Activated CD4-positive, alpha-beta T cell treated with anti-CD3 and anti-CD28 coated beads, Interleukin-2, amount 10 ng/mL, durations not matched to agents 24 days and 14 days (primary cell): Measurements from ENCODE around the gene HSP90AB1. TPM values are rescaled to one million over a fixed set of nuclear protein-coding genes. Genes with fewer than 3 reads are reported as not detected.

Experiments
- DNase-seq: peaks from one replicate; pipeline ENCODE4 v3.0.0; 2022
- H3K27ac Mint-ChIP-seq: one replicate; pipeline ENCODE4 v1.8.0; 2022; ENCODE audit warnings: mild to moderate bottlenecking, mixed read lengths
- H3K27me3 Mint-ChIP-seq: one replicate; pipeline ENCODE4 v1.8.0; 2022; ENCODE audit warnings: mixed read lengths
- H3K36me3 Mint-ChIP-seq: one replicate; pipeline ENCODE4 v1.8.0; 2022; ENCODE audit warnings: low read depth, mild to moderate bottlenecking, mixed read lengths
- H3K4me1 Mint-ChIP-seq: one replicate; pipeline ENCODE4 v1.8.0; 2021; ENCODE audit warnings: mixed read lengths
- H3K4me3 Mint-ChIP-seq: one replicate; pipeline ENCODE4 v1.8.0; 2022; ENCODE audit warnings: mild to moderate bottlenecking, moderate library complexity, mixed read lengths
- H3K9me3 Mint-ChIP-seq: one replicate; pipeline ENCODE4 v1.8.0; 2021; ENCODE audit warnings: mixed read lengths
- intact Hi-C: fragments of 100-400 bp; cut with micrococcal nuclease; formaldehyde crosslinking; loops from one replicate; pipeline ENCODE4 v1.15.1; 2023
- total RNA-seq: library from RNA; stranded (reverse); gene quantifications from 2 replicates; pipeline ENCODE4 v1.2.3, GENCODE V29; 2022

HSP90AB1 gene
- total RNA-seq, 1 donor from 2014 or later, result 2,450 TPM

- Mint-ChIP-seq H3K4me1 (peaks cover 52% of the 10 kb centered on the region), H3K27me3 (peaks cover 23% of the 10 kb centered on the region), H3K4me3 (peak overlapping the region; percentile 100), H3K27ac (peak overlapping the region; percentile 81), H3K36me3 (peaks cover 25% of the 10 kb centered on the region), H3K9me3 (no peaks in the 10 kb centered on the region)
- DNase-seq, result no peak
- intact Hi-C loops, result no loop called here
These were observed 19.4 kb downstream of the HSP90AB1 start for GRCh38 chr6:44266347-44266746.

DNA sequence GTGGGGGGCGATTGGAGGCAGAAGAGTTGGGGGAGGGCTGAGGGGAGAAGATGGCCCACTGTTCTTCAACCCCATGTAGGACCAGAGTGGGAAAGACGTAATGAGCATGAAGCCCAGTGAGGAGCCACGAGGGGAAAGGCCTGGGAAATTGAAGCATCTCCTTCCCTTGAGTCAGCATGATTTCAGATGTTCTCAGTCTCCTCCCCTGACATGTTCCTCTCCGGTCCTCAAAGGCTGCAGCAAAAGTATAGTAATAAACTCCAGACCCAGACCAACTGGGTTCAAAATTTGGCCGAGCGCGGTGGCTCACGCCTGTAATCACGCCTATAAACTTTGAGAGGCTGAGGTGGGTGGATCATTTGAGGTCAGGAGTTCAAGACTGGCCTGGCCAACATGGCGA lies 20.4 kb downstream of the HSP90AB1 start:
- H3K9me3 Mint-ChIP-seq, result no peaks in the 10 kb centered on the region
- intact Hi-C loops, result no loop called here
- no peak overlapping the region for H3K27ac Mint-ChIP-seq
- peaks cover 19% of the 10 kb centered on the region for H3K36me3 Mint-ChIP-seq
- no peak for DNase-seq
- H3K27me3 Mint-ChIP-seq, result peaks cover 32% of the 10 kb centered on the region
- no peak overlapping the region for H3K4me3 Mint-ChIP-seq
- H3K4me1 Mint-ChIP-seq, result peaks cover 48% of the 10 kb centered on the region

DNA sequence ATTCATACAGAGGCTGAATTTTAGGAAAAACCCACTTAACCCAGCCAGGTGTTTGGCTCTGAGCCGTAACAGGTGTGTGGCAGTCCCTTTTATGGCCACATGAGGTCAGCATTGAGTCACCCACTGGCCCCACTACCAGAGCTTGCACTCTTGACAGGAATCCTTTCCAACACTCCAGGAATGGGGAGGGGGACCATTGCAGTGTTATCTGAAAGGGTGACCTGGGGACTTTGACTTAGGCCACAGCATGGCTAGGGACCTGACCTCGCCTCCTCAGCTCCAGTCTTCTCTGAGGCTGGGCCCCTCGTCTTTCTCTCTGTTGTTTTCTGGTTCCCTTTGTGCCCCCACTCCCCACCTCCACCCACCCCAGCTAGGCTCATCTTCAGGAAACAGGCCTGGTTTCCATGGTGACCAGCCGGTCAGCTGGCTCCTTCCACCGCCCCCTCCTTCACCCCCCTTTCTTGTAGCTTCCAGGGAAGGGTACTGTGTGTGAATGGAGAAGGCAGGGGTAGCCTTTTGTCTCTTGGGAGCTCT lies 21.3 kb downstream of the HSP90AB1 start:
- Mint-ChIP-seq H3K27ac (no peak overlapping the region), H3K4me1 (peaks cover 38% of the 10 kb centered on the region), H3K36me3 (peaks cover 10% of the 10 kb centered on the region), H3K9me3 (no peaks in the 10 kb centered on the region), H3K27me3 (peaks cover 41% of the 10 kb centered on the region), H3K4me3 (no peak overlapping the region)
- DNase-seq, result peak; percentile 90
- intact Hi-C loops, result loop anchor here (1.0 to 2.0 kb wide), 5 partner anchors 36 to 189 kb away; partner anchors contain the start of genes AARS2 and CDC5L

GRCh38 chr6:44269178-44269920 lies 22.4 kb downstream of the HSP90AB1 start:
- Mint-ChIP-seq H3K36me3 (peaks cover 3% of the 10 kb centered on the region), H3K27ac (no peak overlapping the region), H3K9me3 (no peaks in the 10 kb centered on the region), H3K4me3 (peak overlapping the region; percentile 77), H3K4me1 (peaks cover 31% of the 10 kb centered on the region), H3K27me3 (peaks cover 50% of the 10 kb centered on the region)
- intact Hi-C loops, result loop anchor here (2.0 kb wide), 2 partner anchors 117 to 187 kb away; partner anchors contain the start of gene CDC5L
- DNase-seq, result peak; percentile 62

DNA sequence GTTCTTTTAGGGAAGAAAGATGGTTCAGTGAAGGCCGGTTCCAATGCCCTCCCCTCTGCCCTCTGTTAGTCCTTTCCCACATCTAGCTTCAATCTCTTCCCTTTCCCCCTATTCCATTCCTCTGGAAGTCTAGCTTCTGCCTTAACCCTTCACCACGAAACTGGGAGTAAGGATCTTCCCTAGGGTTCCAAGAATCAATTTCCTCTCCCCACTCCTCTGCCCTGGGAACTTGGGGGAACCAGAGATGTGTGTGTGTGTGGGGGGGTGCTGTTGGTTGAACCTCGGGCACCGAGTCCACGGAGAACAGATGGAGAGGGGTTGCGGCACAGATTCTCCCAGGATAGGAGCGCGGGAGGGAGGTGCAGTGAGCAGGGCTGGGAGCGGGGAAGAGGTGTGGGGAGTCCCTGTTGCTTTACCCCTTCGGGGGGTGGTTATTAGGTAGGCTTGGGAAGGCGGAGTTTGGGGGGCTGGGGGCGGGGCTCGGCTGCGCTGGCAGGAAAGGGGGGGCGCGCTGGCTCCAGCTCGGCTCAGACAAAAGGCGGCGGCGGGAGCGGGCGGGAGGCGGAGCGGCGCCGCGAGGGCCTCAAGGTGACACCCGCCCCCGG lies 23.1 kb downstream of the HSP90AB1 start, which contains the start of gene TMEM151B:
Gene TMEM151B, plus strand, starts transcription at position 530 of the 605 bp plus-strand sequence. CDS start 293 bp downstream, outside the sequence.
- peaks cover 30% of the 10 kb centered on the region for H3K4me1 Mint-ChIP-seq
- H3K27me3 Mint-ChIP-seq, result peaks cover 55% of the 10 kb centered on the region
- H3K9me3 Mint-ChIP-seq, result no peaks in the 10 kb centered on the region
- H3K27ac Mint-ChIP-seq, result peak within 1 kb of the TSS; percentile 29
- peak within 1 kb of the TSS; percentile 77 for H3K4me3 Mint-ChIP-seq
- intact Hi-C loops, result loop anchor here (2.0 kb wide), 2 partner anchors 117 to 187 kb away; partner anchors contain the start of gene CDC5L
- no peaks in the 10 kb centered on the region for H3K36me3 Mint-ChIP-seq
- no peak for DNase-seq

GRCh38 chr6:44270526-44271405 lies 23.9 kb downstream of the HSP90AB1 start:
- intact Hi-C loops, result no loop called here
- H3K9me3 Mint-ChIP-seq, result no peaks in the 10 kb centered on the region
- peak; percentile 72 for DNase-seq
- H3K36me3 Mint-ChIP-seq, result no peaks in the 10 kb centered on the region
- H3K4me3 Mint-ChIP-seq, result peak overlapping the region; percentile 67
- peaks cover 55% of the 10 kb centered on the region for H3K27me3 Mint-ChIP-seq
- H3K27ac Mint-ChIP-seq, result no peak overlapping the region
- peaks cover 30% of the 10 kb centered on the region for H3K4me1 Mint-ChIP-seq

GRCh38 chr6:44271406-44271723 lies 24.5 kb downstream of the HSP90AB1 start:
- Mint-ChIP-seq H3K4me1 (peaks cover 25% of the 10 kb centered on the region), H3K27ac (no peak overlapping the region), H3K4me3 (peak overlapping the region; percentile 67), H3K27me3 (peaks cover 55% of the 10 kb centered on the region), H3K36me3 (no peaks in the 10 kb centered on the region), H3K9me3 (no peaks in the 10 kb centered on the region)
- intact Hi-C loops, result no loop called here
- no peak for DNase-seq

GRCh38 chr6:44271914-44272313 lies 25.0 kb downstream of the HSP90AB1 start:
- Mint-ChIP-seq H3K36me3 (no peaks in the 10 kb centered on the region), H3K4me1 (peaks cover 20% of the 10 kb centered on the region), H3K4me3 (peak overlapping the region; percentile 10), H3K27ac (no peak overlapping the region), H3K9me3 (no peaks in the 10 kb centered on the region), H3K27me3 (peaks cover 57% of the 10 kb centered on the region)
- intact Hi-C loops, result no loop called here
- DNase-seq, result no peak

- intact Hi-C loops, result no loop called here
- Mint-ChIP-seq H3K4me3 (no peak overlapping the region), H3K9me3 (no peaks in the 10 kb centered on the region), H3K27ac (no peak overlapping the region), H3K36me3 (no peaks in the 10 kb centered on the region), H3K27me3 (peaks cover 63% of the 10 kb centered on the region), H3K4me1 (peaks cover 16% of the 10 kb centered on the region)
- DNase-seq, result no peak
These were observed 25.6 kb downstream of the HSP90AB1 start for GRCh38 chr6:44272529-44272928.

DNA sequence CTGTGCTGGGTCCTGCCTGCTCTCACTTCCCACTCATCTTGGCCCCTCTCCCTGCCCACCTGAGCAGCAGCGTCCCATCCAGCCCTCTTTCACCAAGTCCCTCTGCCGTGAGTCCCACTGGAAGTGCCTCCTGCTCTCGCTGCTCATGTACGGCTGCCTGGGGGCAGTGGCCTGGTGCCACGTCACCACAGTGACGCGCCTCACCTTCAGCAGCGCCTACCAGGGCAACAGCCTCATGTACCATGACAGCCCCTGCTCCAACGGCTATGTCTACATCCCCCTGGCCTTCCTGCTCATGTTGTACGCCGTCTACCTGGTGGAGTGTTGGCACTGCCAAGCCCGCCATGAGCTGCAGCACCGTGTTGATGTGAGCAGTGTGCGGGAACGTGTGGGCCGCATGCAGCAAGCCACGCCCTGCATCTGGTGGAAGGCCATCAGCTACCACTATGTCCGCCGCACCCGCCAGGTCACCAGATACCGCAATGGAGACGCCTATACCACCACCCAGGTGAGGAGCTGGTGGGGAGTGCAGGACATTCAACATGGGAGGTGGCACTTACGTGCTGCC lies 26.2 kb downstream of the HSP90AB1 start:
- Mint-ChIP-seq H3K27me3 (peaks cover 68% of the 10 kb centered on the region), H3K4me1 (peaks cover 12% of the 10 kb centered on the region), H3K9me3 (no peaks in the 10 kb centered on the region), H3K4me3 (no peak overlapping the region), H3K36me3 (no peaks in the 10 kb centered on the region), H3K27ac (no peak overlapping the region)
- intact Hi-C loops, result no loop called here
- DNase-seq, result no peak

DNA sequence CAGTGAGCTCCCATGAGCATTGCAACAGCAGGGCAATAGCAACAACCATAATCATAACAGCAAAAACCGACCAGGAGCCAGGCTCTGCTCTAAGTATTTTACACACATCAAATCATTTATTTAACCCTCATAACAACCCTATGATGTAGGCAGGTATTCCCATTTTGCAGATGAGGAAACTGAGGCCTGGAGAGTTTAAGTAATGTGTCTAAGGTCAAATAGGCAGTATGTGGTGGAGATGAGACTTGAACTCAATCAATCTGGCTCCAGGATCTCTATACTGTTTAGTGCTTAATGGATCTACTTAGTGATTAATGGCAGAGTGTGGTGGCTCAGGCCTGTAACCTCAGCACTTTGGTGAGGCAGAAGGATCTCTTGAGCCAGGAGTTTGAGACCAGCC lies 26.7 kb downstream of the HSP90AB1 start:
- Mint-ChIP-seq H3K4me3 (no peak overlapping the region), H3K36me3 (no peaks in the 10 kb centered on the region), H3K4me1 (peaks cover 12% of the 10 kb centered on the region), H3K27ac (no peak overlapping the region), H3K9me3 (no peaks in the 10 kb centered on the region), H3K27me3 (peaks cover 67% of the 10 kb centered on the region)
- no peak for DNase-seq
- intact Hi-C loops, result no loop called here

GRCh38 chr6:44275271-44275748 lies 28.4 kb downstream of the HSP90AB1 start:
- H3K27ac Mint-ChIP-seq, result no peak overlapping the region
- H3K27me3 Mint-ChIP-seq, result peaks cover 58% of the 10 kb centered on the region
- no peaks in the 10 kb centered on the region for H3K9me3 Mint-ChIP-seq
- DNase-seq, result no peak
- H3K4me1 Mint-ChIP-seq, result peaks cover 2% of the 10 kb centered on the region
- no peaks in the 10 kb centered on the region for H3K36me3 Mint-ChIP-seq
- H3K4me3 Mint-ChIP-seq, result no peak overlapping the region
- intact Hi-C loops, result no loop called here
